Kidney epithelial cell (primary cell): ENCODE results near the gene ACOX3. TPM values are rescaled to one million over a fixed set of nuclear protein-coding genes. Genes with fewer than 3 reads are reported as not detected.

Source experiments
- DNase-seq: peaks from one replicate; pipeline ENCODE4 v3.0.0-alpha.2; 2010; ENCODE audit warnings: low read depth
- H3K27me3 ChIP-seq: 2 replicates; pipeline ENCODE4 v1.6.0; 2011; ENCODE audit warnings: low read length; ENCODE audit not compliant: control insufficient read depth, insufficient read depth
- H3K36me3 ChIP-seq: 2 replicates; pipeline ENCODE4 v1.5.1; 2011; ENCODE audit warnings: low read length; ENCODE audit not compliant: control insufficient read depth, insufficient read depth
- H3K4me3 ChIP-seq: 2 replicates; pipeline ENCODE4 v1.5.1; 2011; ENCODE audit warnings: low read depth, mild to moderate bottlenecking, control low read depth, low read length
- total RNA-seq: library from RNA; depleted of rRNA; stranded (reverse); fragments of >200 nt; gene quantifications from 2 replicates; pipeline ENCODE4 v1.2.3, GENCODE V29; 2015
- TF ChIP-seq, protein P1 (sequence below): IDR thresholded peaks from 2 replicates; pipeline ENCODE4 v1.5.1; 2011; ENCODE audit warnings: mild to moderate bottlenecking, moderate library complexity, low read length, control low read depth, inconsistent platforms; ENCODE audit not compliant: insufficient read depth, poor library complexity, severe bottlenecking

Gene ACOX3
- total RNA-seq, 1 donor from 2014 or later, result 37.4 TPM

DNA sequence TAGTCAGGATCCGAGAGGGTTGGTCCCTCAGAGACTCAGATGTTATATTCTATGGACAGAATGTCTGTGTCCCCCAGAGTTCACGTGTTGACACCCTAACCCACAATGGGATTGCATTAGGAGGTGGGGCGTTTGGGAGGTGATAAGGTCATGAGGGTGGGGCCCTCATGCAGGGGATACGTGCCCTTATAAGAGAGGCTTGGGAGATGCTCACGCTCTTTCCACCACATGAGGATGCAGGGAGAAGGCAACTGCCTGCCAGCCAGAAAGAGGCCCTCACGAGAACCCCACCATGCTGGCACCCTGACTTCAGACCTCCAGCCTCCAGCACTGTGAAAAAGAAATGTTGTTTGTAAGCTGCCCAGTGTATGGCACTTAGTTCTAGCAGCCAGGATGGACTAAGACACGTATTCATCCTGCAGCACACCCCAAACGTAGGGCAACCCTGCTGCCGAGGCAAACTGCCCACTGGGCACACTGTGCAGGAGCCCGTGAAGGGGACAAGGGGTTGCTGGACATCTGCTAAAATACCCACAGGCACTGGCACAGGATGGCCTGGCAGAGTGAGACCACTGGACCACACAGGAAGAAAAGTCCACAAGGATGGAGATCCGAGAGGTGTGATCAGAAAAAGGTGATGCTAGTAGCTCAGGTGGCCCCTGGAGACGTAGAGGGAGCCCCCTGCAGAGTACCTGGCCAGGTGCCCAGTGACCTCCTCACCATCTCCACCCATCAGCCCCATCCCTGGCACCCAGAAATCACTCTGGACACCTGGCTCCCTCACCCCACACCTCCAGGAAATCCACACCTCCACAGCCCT is 108.3 kb downstream of the ACOX3 start:
- Histone ChIP-seq H3K27me3 (no peaks in the 10 kb centered on the region), H3K4me3 (no peak overlapping the region), H3K36me3 (no peaks in the 10 kb centered on the region)
- TF ChIP-seq, protein P1, sequence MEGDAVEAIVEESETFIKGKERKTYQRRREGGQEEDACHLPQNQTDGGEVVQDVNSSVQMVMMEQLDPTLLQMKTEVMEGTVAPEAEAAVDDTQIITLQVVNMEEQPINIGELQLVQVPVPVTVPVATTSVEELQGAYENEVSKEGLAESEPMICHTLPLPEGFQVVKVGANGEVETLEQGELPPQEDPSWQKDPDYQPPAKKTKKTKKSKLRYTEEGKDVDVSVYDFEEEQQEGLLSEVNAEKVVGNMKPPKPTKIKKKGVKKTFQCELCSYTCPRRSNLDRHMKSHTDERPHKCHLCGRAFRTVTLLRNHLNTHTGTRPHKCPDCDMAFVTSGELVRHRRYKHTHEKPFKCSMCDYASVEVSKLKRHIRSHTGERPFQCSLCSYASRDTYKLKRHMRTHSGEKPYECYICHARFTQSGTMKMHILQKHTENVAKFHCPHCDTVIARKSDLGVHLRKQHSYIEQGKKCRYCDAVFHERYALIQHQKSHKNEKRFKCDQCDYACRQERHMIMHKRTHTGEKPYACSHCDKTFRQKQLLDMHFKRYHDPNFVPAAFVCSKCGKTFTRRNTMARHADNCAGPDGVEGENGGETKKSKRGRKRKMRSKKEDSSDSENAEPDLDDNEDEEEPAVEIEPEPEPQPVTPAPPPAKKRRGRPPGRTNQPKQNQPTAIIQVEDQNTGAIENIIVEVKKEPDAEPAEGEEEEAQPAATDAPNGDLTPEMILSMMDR, result no peak
- no peak for DNase-seq

DNA sequence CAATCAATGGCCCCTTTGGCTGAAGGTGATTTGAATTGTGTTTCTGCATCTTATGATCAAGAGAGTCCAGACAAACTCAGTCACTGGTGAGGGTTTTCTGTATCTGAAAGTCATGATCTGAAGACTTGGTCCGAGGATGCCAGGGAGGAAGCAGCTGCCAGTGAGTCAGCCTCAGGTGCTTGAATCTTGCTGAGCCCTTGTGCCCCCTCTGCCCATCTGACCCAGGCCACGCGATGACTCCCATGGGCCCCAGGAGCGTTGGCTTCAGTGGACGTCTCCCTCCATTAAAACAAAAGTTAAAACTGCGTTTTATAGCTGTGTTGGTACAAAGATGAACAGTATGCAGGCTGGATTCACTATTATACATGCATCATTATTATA is 109.0 kb downstream of the ACOX3 start:
- H3K36me3 ChIP-seq, result no peaks in the 10 kb centered on the region
- DNase-seq, result no peak
- TF ChIP-seq, protein P1, result no peak
- no peaks in the 10 kb centered on the region for H3K27me3 ChIP-seq
- no peak overlapping the region for H3K4me3 ChIP-seq

DNA sequence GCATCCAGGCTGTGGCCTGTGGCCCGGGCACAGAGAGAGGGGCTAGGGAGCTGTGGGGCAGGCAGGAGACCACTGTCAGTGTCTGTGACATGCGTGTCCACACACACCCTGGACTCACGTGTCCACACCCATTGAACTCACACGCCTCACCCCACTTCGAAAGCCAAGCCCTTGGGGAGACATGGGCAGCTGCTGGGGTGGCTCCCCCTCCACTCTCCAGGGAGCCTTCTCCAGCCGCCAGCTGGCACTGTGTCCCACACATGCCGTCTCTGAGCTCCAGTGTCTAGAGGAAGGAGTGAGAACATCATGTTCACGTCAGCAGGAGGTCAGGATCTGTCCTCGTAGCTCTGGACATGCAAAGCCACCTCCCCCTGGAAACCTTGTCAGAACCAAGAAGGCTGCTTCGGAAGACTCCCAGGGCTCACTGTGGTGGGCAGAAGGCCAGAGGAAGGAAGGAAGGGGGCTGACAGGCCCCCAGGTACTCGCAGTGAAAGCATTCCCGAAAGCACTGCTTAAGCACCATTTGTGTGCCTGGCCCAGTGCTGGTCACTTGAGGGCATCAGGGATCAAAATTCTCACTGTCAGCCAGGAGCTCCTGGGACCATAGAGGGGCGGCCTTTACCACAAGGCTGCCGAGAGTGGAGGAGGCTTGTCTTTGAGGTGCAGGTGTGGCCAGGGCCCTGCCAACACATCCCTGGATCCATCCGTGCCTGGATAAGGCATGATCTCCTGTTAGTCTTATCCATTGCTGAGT is 109.5 kb downstream of the ACOX3 start:
- Histone ChIP-seq H3K36me3 (no peaks in the 10 kb centered on the region), H3K27me3 (no peaks in the 10 kb centered on the region), H3K4me3 (no peak overlapping the region)
- DNase-seq, result no peak
- TF ChIP-seq, protein P1, result no peak

DNA sequence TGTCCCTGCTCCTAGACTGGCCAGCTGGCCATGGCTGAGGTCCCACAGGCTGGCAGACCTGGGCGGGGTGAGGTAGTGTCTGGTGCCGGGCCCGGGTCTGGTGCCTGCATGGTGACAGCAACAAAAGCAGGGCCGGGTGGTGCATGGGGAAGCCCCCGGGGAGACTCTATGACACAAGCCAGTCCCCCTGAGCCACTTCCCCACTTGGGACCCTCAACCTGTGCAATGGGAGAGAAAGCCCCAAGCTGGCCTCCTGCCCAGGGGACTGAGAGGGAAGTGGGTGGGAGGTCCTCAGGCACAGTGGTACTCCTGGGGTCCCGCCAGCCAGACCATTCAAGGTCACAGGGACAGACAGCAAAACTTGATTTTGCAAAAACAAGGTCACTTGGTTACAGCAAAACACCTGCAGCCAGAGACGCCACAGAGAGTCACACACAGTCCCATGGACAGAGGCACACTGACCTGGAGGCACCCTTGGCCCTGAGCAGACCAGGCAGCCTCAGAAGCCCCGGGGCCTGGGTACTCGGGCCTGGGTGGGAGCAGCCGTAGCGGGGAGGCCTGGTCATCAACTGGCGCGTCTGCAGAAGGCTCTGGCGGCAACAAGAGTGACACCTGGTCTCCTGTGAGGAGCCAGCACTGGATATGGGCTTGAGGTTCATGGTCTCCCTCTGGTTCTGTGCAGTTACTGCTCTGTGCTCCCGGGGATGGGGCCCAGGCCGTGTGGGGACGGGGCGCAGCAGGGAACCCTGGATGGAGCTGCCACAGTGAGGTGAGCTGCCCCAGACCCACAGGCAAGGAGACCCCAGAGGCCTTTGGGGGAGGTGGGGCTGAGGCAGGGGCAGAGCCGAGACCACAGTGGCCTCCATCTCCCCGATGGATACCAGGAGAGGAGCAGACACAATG is 110.4 kb downstream of the ACOX3 start:
- DNase-seq, result no peak
- no peak overlapping the region for H3K4me3 ChIP-seq
- no peaks in the 10 kb centered on the region for H3K36me3 ChIP-seq
- TF ChIP-seq, protein P1, result no peak
- H3K27me3 ChIP-seq, result no peaks in the 10 kb centered on the region

DNA sequence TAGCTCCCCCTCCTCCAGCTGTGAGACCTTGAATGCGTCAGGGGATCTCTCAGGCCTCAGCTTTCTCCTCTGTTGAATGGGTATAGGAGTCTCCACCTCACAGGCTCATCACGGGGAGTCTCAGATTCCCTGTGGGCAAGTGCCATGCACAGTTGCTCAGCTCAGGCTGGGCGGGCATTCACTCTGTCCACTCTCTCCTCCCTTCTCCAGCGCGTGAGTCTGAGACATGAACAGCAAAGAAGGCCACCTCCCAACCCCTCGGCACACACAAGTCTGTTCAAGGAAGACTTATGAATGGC is 111.0 kb downstream of the ACOX3 start:
- TF ChIP-seq, protein P1, result no peak
- DNase-seq, result no peak
- Histone ChIP-seq H3K36me3 (no peaks in the 10 kb centered on the region), H3K27me3 (no peaks in the 10 kb centered on the region), H3K4me3 (no peak overlapping the region)
